ENCODE measurements around the gene TBC1D2B.

The TBC1D2B gene

GRCh38 chr15:78071383-78071782 is 6.1 kb downstream of the TBC1D2B start:
- no peak for DNase-seq

GRCh38 chr15:78070049-78070700 is 7.3 kb downstream of the TBC1D2B start:
- peak; percentile 23 for DNase-seq

DNA sequence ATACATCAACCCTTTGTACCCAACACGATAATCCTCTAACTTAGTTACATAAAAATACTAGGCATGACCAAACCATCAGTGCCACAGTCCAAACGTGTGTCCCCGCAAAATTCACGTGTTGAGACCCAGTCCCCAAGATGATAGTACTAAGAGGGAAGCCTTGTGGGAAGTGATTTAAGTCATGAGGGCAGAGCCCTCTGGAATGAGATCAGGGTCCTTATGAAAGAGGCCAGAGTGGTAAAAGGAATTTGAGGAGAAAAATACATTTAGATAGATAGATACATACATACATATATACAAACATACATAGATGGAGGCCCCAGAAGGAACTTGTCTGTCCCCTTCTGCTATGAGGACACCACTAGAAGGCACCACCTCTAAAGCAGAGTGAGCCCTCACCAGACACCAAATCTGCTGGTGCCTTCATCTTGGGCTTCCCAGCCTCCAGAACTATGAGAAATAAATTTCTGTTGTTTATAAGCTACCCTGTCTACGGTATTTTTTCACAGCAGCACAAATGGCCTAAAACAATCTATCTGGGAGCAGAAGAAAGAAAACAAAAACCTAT is 8.0 kb downstream of the TBC1D2B start:
- no peak for DNase-seq

GRCh38 chr15:78069052-78069414 is 8.5 kb downstream of the TBC1D2B start:
- DNase-seq: no peak

DNA sequence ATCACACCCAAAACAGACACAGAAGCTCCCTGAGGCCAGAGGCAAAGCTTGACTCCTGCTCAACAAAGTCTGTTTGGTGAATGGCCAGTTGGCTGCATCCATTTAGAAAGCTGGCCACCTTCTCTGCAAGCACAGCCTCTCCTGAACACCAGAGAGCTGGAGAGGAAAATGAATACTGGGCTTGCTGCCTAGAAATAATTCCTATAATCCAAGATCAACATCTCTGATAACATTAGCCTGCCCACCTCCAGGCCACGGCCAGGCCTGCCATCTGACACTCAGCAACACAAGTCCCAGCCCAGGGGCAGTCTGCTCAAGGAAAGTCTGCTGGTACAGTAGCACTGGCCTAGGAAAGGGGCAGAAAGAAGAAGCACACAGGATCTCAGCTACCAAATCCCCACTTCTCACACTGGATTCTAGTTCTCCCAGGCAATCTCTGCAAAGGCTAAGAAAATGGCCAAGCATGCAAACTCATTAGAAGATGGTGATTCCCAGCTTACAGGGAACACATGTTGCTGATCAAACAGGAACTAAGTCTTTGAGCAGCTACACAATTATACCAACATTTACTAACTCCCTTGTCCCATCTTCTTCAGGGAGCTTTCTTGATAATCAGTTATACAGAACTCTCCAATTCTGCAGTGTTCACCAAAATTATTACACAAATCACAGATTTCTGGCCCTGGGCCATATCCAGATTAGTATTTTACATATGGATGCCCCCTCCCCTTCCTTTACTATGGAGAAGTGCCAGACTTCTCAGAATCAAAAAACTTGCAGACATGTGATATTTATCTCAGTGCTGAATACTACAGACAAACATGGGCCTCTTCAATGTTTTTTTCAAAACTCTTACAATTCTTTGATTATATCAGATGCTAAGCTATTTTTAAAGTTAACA is 9.9 kb downstream of the TBC1D2B start:
- no peak for DNase-seq

DNA sequence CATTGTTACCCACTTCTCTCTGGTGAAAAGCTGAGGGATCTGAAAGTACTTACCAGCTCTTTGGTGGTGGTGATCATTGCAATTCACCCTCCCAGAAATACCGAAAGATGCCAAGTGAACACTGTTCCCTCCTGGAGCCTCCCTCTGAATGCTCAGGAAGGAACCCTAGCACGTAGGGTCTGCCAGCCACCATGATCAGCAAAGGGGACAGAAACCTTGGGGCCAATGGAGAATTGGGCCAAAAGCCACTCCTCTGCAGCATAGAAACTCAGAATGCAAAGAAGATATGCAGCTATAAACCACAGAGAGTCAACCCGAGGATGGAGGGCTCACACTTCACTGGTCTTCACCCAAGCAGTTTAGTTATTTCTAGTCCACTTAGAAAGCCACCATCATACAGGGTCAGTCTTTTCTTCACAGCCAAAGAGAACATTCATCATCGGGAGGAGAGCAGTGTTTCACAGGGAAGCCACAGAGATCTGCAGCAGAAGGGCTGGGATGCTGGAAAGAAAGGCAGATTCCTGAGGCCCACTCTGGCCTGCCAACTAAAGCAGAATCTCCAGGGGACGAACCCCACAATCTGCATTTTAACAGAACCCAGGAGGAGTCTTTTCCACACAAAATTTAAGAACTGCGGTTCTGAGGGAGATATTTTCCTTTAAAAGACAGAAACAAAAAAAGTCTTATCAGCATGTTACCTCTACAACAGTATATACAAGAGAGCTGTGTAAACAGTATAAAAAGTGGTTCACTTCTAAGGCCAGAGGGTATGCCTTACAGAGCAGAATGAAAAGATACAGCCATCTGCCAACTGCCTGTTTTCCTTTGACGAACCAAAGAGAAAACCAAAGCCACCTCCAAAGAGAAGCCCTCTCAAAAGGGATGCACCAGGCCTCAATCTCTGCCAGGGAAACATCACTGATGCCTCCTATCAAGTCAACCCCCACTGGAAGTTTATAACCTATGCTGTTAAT is 11.3 kb downstream of the TBC1D2B start:
- no peak for DNase-seq

DNA sequence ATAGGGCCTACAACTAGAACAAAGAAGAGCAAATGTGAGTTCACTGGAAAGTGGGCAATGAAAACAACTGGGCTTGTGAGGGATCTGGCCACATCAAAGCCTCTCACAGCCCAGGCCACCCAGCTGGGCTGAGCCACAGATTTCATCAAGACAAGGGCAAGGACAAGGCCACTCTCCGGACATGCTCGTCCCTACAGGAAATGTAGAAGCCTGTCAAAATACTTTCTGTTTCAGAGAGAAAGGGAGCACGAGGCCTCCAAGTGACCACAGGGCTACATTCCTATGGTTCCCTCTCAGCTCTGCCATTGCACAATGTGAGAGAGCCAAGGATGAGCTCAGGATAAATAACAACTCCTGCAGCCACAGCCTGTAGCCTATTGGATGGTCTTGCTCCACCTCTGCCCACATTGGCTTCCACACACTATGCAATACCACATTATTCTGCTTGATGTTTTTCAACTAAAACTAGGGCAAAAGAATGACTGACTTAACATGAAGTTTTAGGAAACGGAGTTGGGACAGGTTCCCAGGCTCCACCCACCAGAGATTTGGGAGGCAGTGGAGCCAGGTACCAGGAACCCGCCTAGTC is 12.1 kb downstream of the TBC1D2B start:
- DNase-seq: no peak

GRCh38 chr15:78064544-78064943 is 13.0 kb downstream of the TBC1D2B start:
- DNase-seq: no peak

- no peak for DNase-seq
Measured at GRCh38 chr15:78063970-78064385, 13.5 kb downstream of the TBC1D2B start.

GRCh38 chr15:78063217-78063616 is 14.3 kb downstream of the TBC1D2B start:
- DNase-seq: no peak

GRCh38 chr15:78061963-78062427 is 15.5 kb downstream of the TBC1D2B start:
- peak; percentile 27 for DNase-seq

DNA sequence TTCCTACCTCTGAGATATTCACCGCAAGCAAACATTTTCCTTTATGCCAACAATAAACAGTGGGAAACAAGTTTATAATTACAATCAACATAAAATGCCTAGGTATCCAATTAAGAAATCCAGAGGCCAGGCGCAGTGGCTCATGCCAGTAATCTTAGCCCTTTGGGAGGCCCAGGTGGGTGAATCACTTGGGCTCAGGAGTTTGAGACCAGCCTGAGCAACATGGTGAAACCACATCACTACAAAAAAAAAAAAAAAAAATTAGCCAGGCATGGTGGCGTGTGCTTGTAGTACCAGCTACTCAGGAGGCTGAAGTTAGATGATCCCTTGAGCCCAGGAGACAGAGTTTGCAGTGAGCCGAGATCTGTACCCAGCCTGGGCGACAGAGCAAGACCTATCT is 17.3 kb downstream of the TBC1D2B start:
- DNase-seq: no peak

- DNase-seq: no peak
Measured at GRCh38 chr15:78059110-78059839, 18.2 kb downstream of the TBC1D2B start.

GRCh38 chr15:78058401-78058935 is 19.0 kb downstream of the TBC1D2B start:
- no peak for DNase-seq

GRCh38 chr15:78057803-78058202 is 19.7 kb downstream of the TBC1D2B start:
- no peak for DNase-seq

GRCh38 chr15:78056714-78057269 is 20.7 kb downstream of the TBC1D2B start:
- no peak for DNase-seq

DNA sequence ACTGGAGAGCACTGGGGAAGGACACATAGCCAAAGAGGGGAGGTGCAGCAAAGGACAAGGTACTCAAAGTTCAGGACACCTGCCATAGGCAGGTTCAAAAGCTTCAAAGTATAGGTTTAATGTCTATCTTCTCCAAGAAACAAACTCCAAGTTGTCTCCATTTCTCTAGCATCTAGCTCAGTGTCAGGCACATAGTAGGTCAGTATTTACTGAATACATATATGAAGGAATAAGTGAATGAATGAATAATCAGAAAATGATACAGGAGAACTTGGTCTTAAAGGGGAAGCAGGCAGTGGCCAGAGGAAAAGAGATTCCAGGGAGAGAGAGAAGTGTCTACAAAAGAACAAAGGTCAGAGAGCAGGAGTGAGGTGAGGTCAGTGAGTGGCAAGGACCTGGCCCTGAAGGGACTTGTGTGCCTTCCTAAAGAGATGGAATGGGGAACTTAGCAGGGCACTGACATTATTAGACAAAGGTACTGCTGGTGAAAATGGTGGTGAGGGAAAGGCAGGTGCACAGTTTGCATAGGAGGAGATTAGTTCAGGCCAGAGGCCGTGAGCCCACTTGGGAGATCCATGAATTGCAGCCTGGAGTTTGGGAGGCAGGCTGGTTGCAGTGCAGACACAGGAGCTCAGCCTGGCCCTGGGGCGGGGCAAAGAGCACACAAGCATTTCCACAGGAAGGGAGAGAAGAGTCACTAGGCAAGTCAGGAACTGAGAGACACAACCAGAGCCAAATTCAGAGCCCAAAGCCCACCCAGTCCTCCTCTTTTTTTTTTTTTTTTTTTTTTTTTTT is 21.4 kb downstream of the TBC1D2B start:
- DNase-seq: no peak

- no peak for DNase-seq
Measured at GRCh38 chr15:78054966-78055365, 22.5 kb downstream of the TBC1D2B start.

DNA sequence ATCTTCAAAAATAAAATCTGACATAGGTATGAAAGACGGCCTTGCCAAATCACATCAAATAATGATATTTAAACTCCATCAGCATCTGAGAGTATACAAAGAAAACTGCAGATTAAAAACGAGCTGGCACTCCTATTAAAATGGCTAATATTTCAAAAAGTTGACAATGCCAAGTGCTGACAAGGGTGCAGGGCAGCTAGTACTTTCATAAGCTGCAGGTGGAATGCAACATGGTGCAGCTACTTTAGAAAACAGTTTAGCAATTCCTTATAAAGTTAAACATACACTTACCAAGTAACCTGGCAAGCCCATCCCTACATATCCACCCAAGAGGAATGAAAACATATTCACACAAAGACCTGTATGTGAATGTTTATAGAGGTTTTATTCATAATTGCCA is 23.0 kb downstream of the TBC1D2B start:
- DNase-seq: no peak

DNA sequence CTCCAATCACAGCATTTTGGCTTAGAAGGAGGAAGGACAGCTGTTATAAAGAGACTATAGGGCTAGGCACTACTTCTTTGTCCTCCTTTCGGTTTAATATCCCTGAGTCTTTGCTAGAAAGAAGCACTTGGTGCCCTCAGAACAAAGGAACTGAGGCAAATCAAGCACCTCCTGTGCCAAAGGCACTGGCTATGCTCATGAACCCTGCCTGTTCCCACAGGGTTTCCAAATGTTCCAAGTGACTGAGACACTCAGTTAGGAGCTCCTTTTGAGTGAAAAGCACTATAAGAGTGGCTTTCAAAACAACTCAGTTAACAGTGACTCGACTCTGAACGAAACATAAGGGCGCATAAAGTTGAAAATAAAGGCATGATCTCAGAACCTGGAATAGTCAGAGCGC is 25.0 kb downstream of the TBC1D2B start:
- no peak for DNase-seq

Data from effector CD4-positive, alpha-beta T cell (primary cell).